GM19395 (cell line): ENCODE data around the gene NACA2.
"Not testable (repeated sequence)": the region's sequence is repeated elsewhere in the genome, so short reads cannot be mapped to it uniquely, and the experiment has no call there.

Experiments used
- ATAC-seq: cut with Tn5 transposase; IDR thresholded peaks from one replicate; pipeline ENCODE4 v1.9.1; 2021; ENCODE audit warnings: mild to moderate bottlenecking, moderate library complexity; ENCODE audit not compliant: unreplicated experiment

Gene NACA2

DNA sequence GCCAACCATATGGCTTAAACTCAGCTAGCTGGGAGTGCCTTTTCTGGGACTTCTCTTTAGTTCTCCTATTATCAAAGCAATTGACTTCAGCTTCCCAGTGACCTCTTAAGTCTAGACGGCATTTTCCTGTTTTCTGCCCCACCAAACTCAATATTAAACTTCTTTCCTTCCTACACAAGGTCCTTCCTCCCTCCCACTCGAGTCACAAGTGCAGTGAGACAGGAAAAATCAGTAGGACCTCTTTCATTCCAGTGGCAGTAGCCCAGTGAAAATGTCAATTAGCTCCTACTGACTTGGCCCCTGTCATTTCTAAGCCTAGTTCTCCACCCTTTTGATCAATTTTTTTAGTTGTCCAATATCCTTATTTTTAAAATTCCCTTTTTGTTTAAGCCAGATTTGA, 9.6 kb upstream of the NACA2 start:
- ATAC-seq, result no peak

DNA sequence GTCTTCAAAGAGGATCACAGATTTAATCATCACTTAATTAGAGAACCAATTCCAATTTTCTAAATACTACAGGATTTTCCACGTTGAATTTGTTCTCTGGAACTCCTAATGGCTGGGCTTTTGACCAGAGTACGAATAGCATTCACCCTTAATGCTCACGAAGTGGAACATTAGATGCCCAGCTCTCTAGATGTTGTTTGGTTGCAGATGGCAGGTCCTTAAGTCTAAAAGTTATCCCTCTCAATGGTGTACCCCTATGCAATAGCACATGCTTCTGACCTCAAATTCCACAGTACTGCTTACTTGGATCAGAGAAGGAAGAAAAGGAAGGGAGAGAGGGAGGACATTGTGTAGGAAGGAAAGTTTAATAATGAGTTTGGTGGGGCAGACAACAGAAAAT, 8.6 kb upstream of the NACA2 start:
- ATAC-seq, result no peak

DNA sequence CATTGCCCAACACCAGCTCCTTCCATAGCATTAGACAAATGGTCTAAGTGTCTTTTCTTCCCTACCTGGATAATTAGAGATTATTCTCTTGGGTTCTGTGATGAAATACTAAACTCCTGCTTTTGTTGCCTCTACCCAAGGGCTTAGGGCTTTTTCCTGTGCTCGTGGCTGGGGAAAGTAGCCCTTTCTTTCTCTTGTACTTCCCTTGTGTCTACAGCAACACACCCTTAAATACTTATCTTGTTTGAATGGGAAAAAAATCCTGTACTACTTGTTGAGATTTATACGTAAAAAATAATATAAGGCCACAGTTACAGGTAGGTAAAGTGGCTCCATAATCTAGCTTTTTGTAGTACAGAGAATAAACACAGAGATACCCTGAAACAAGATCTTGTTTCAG, 7.0 kb upstream of the NACA2 start:
- no peak for ATAC-seq

DNA sequence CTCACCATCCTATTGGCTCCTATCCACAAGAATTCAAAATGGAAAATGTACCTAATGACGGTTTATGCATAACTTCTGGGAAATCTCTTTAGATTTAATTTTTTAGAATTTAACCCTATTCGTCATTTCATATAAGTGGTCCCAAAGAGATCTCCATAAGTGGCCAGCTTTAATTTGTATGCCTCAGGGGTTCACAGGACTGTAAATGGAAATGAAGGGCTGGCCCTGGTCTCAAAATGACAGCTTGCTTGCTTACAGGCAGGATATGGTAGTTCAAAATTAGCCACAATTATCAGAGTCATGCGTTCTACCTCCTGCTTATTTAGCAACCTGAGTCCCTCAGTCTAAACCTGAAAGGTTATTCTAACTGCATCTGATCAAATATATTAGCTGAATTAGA, 6.6 kb upstream of the NACA2 start:
- ATAC-seq, result no peak

DNA sequence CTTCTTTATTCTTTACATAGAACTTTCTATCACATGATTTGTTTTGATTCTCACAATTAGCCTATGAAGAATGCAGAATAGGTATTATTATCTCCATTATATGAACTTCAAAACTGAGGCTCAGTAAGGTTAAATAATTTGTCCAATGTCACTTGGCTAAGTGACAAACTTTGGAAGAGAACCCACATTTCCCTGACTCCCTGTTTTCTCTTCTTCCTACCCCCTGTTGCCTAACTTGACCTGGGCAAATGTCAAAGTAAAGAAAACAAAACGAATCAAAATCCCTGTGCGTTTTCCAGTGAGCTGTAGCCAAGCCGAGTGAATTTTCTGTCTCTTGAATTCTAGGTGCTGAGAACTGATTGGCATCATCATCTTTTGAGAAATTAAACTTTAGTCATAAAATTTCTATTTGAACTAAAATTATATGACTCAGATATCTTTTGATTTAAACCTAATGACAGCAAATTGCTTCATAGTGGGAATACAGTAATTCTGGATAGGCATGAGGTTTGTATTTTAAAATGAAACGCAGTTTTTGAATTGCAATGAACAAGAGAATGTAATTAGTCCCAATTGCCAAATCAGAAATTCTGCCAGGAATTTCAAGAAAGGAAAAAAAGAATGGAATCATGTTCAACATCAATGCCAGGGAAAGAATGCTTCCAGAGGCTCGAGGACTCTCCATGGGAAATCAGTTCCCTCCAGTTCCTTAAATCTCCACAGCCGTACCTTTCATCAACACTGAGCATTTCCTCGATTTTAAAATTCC, 4.6 kb upstream of the NACA2 start:
- ATAC-seq, result no peak

DNA sequence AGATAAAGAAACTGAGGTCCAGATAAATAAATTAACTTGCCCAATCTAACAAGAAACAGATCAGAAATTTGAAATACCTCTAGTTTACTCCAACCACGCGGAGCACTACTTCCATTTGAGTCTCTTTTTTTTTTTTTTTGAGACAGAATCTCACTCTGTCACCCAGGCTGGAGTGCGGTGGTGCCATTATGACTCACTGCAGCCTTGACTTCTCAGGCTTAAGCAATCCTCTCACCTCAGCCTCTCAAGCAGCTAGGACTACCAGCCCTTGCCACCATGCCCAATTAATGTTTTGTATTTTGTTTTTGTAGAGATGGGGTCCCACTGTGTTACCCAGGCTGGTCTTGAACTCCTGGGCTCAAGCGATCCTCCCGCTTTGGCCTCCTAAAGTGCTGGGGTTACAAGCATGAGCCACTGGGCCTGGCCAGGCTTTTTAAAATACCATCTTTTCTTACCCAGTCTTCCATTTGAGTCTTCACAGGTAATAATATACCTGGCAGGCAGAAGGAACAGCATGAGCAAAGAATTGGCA, 3.3 kb upstream of the NACA2 start:
- no peak for ATAC-seq

DNA sequence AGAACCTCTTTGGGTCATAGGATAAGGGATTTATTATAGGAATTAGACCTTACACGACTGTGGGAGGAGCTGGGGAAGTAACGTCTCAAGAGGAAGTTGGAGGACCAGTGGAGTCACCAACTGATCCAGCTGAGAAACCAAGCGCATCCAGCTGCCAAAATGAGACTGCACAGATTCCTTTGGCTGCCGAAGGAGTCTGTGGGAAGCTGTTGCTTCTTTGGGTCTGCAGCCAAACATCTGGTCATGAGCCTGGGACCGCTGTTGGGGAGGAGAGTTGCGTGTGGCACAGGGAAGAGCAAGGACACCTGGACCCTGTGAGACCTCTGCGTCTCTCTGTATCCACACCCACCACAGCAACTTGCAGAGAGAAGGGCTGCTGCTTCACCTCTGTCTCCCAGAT, 2.4 kb upstream of the NACA2 start:
- no peak for ATAC-seq

DNA sequence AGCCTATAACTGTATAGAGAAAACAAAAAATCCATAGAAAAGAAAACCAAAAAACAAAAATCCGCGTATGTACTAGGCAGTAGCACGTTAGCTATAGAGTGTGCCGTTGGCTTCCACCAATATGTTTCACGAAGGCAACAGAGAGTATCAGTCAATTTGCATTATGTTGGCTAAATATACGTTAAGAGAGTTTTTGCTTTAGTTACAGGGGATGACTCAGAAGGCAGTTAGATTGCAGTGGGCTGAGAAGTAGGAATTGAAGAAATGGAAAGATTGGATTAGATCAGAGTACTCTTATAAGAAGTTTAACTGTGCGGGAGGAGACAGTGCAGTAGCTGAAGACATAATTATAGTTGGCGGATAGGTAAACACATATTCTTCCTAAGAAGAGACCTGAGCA, 911 bp upstream of the NACA2 start:
- ATAC-seq, result no peak

DNA sequence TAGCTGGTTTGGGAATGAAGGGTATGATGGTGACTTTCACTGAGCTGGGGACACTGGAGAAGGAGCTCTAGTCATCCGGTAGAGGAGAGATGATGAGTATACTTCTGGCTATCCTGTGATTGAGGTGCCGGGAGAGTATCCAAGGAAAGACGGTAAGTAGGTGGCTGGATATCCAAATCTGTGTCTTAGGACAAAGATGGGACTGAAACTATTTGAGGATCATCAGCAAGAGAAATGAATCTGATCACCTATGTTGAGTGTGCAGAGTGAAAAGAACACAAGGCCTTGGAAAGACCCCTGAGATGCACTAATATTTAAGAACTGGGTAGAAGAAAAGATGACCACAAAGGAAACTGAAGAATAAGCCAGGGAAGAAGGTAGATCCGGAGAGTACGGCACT, 1.0 kb downstream of the NACA2 start:
- no peak for ATAC-seq

DNA sequence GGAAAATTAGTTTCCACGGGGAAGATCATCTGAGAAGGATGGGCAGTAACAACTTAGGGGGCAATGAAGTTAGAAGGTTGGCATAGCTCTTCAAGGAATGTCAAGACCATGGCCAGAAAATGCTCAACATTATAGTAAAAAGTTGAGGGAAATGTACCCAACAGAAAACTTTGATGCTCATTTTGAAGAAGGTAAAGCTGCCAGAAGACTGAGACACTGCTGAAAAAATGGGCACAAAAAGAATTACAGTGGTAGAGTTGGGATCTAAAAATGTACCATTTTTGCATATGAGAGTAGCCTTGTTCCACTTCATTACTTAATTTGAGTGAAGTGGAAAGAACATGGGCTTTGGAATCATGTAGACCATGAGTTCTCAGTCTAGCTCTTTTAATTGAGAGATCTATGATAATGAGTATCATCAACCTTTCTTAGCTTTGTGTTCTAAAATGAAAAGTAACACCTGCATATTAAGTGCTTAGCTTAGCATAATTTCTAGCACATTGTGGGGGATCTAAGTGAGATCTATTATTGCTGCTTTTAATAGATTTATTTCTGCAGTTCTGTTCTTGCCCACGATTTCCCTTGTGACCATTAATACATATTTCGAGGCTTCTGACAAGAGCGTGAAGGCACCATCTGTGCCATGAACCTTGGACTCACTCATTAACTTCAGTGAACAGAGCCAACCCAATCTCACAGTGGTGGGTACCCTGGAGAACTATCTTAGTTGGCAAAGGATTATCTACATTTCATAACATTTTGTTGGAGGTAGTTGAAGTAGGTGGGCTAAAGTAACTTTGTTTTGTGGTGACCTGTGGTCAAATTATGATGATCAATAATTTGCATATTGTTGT, 3.0 kb downstream of the NACA2 start:
- no peak for ATAC-seq

DNA sequence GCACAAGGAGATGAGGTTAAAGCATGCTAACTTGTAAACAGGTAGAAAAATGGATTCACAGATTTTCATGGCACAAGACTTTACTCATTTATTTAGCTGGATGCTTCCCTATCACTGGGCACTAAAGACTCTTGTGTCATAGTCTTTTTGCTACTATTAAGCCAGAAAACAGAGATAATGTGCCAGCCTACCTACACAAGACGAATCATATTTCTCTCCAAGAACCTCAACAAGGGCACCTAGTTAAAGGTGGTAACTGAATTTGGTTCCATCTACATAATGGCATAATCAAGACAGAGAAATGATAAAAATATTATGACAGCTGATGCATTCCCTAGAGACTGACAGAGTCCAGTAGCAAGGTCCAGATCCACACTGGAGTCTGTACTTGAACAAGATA, 3.8 kb downstream of the NACA2 start:
- no peak for ATAC-seq

DNA sequence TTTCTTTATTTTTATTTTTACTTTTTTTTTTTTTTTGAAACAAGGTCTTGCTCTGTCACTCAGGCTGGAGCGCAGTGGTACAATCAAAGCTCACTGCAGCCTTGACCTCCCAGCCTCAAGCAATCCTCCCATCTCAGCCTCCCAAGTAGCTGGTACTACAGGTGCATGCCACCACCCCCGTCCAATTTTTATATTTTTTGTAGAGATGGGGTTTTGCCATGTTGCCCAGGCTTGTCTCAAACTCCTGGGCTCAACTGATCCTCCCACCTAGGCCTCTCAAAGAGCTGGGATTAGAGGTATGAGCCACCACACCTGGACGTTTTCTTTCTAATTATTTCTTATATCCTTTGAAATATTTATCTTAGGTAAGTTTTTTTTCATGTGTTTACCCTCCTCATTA, 4.4 kb downstream of the NACA2 start:
- not testable (repeated sequence) for ATAC-seq

DNA sequence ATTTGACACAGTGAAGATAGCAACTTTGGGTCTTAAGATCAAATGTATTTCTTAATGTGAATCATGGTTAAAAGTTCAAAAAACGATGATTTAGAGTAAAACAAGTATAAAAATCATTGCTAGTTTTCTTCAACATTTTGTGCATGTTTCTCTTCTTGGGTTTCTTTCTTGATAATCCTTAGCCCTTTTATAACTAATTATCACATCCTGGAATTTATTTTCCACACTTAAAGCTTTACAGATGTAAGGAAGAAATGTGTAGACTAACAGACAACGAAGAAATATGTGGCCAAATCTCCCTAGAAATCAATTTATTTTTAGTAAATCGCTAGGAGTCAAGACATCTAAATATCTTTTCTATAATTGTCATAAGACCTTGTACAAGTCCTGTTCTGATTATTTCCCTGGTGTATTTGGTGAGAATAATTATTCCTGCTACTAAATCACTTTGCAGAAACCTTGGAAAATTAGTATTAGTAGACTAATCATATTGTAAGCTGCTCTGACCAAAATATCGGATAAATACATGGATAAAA, 4.9 kb downstream of the NACA2 start:
- no peak for ATAC-seq

DNA sequence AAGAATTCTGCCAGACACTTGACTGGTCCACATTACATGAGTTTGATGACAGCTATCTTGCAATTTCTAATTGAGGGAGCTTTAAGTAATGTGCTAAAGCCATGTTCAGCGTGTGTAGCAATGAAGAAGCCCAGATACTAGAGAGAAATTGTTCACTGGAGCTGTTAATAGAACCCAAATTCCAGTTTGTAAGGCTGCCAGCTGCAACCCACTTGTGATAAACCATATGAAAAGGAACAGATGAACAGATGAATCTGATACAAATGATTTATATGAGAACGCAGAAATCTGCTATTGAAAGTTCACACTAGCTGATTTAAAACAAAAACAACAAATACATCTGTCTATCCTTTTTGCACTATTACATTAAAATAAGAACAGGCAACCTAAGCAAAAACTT, 6.2 kb downstream of the NACA2 start:
- no peak for ATAC-seq

DNA sequence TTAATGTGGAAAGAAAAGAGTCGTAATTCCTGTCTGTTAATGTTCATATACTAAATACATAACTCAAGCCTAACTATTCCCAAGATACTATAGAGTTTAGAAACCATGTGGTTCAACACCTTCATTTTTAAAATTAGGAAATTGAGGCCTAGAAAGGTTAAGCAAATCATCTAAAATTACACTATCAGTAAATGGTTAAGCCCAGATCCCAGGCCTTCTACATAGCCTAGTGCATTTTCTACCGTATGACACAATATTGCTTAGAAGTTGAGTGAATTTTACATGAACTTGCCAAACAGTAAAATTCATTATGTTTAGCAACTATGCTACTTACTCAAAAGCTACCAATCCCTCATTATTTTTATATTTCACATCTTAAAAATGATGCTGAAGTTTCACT, 6.8 kb downstream of the NACA2 start:
- no peak for ATAC-seq

DNA sequence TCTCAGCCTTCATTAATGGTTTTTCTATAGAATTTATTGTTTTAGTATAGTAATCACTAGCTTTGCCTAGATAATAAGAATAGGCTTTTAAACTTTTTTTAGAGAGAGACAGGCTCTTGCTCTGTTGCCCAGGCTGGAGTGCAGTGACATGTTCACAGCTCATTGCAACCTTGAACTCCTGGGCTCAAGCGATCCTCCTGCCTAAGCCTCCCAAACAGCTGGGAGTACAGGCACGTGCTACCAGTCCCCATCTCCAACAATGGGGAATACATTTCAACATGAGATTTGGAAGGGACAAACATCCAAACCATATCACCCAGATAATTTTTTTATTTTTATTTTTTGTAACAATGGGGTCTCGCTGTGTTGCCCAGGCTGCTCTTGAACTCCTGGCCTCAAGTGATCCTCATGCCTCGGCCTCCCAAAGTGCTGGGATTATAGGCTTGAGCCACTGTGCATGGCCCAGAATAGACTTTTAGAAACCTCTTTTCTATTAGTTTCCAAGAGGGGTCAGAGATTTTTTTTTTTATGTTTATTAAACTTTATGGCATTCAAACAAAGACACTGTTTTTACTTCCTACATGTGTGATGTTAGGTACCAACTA, 7.3 kb downstream of the NACA2 start:
- no peak for ATAC-seq

DNA sequence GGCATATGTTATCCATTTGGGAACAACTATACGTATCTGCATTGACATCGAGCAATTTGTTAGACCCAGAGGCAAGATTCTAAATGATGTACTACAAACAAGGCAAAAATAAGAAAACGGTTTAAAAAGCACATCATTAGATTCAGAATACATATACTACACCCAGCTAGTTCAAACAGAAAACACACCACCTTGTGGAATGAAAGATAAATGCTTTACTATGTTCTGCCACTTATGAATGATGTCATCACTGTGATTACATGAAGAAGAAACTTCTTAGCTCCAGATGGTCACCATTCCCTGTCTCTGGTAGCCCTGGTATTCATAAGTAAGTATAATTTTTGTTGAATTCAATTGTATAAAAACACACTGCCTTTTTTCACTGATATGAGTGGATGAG, 7.8 kb downstream of the NACA2 start:
- no peak for ATAC-seq

DNA sequence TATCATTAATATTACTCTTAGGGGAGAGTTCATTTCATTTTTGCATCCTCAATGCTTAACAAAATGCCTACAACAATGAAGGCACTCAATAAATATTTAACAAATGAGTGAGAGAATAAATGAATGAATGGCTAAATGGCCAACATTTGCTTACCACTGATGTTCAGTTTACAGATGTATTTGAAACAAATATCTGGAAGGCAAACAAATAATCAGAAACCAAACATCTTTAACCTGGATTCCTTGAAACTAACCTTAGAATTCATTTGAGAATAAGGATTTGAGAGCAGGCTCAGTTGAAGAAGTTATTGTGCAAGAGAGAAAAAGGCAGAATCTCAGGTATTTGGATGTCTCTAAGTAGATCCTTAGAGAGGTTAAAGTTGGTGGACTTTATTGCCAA, 8.4 kb downstream of the NACA2 start:
- ATAC-seq, result no peak

DNA sequence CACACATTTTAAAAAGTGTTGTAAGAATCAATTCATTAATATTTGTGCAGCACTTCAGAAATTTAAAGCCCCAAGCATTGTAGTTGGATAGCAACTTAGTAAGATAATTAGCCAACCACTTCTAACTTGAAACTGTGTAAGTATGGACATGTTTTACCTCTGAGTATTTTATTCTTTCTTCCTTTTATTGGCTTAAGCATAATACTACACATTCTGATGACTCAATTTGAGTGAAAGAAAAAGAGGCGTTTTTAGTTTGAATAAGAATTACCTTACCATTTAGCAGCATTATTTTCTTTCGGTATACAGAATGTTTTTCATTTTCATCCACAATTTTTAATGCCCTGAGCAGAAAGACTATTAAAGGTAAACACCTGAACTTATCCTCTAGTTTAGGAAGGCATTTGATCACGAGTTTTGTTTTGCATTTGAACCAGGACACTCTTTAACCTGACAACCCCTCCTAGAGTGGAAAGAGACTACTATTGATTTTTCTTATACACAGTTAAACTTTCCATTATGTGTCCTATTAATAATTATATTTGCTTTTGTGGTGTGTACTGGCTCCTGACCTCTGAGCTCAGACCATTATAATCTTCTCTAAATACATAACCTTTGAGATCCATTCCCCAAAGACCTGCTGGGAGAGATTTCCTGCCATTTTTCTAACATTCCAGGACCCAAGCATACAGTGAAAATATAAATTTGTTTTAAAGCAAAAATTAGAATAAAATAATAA, 9.2 kb downstream of the NACA2 start:
- ATAC-seq, result no peak

DNA sequence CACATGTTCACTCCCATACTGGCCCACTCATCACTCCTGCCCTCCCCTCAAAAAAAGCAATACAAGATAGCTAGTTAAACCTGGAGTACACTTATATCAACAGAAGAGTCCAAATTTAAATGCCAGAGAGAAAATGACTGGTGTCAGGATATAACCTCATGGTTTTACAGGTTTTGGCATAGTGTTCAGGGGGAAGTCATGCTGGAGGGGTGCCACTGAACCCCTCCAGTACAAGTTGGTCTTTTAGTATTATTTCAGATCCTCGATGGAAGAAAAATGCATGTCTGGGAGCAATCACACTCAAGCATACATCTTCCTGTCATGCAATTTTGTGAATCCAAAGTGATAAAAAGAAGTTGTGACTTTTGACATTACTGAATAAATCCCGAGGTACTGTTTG, 10.5 kb downstream of the NACA2 start:
- no peak for ATAC-seq

DNA sequence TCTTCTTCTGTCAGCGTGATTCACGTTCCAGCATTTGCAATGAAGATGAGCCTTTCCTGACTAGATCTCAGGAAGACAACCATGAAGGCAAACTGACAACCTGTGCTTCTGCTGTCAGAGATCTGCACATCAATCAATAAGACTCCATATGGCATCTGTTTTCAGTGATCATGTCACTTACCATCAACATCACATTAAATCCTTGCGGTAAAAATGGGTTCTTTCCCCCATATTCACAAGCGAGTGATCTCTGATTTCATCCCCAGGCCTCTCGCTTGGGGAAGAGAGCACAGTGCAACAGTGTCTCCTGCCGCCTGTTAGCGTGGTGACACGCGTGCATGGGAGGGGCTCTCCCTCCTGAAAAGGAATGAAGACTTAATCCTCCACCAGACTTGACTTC, 11.1 kb downstream of the NACA2 start:
- no peak for ATAC-seq
